ENCODE results near the gene ANKRD49.

DNA sequence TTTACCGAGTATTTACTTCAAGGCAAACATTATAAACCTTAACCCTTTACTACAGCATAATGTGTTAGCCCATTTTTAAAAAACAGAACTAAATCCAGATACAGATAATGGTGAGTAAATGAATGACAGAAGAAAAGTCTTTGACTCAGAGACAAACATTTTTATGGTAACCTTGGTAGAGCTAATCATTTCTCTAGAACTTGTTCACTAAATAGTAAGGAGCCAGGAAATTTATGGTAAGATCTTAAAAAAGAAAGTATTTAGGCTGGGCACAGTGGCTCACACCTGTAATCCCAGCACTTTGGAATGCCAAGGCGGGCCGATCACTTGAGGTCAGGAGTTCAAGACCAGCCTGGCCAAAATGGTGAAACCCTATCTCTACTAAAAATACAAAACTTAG, 38.4 kb downstream of the ANKRD49 start:
- TF ChIP-seq, protein P1, sequence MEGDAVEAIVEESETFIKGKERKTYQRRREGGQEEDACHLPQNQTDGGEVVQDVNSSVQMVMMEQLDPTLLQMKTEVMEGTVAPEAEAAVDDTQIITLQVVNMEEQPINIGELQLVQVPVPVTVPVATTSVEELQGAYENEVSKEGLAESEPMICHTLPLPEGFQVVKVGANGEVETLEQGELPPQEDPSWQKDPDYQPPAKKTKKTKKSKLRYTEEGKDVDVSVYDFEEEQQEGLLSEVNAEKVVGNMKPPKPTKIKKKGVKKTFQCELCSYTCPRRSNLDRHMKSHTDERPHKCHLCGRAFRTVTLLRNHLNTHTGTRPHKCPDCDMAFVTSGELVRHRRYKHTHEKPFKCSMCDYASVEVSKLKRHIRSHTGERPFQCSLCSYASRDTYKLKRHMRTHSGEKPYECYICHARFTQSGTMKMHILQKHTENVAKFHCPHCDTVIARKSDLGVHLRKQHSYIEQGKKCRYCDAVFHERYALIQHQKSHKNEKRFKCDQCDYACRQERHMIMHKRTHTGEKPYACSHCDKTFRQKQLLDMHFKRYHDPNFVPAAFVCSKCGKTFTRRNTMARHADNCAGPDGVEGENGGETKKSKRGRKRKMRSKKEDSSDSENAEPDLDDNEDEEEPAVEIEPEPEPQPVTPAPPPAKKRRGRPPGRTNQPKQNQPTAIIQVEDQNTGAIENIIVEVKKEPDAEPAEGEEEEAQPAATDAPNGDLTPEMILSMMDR (IDR thresholded peaks at IDR 0.05; ENCODE audit: low read depth, low read length), result no peak
- no peak for TF ChIP-seq POLR2A (IDR thresholded peaks at IDR 0.05; ENCODE audit: extremely low read depth, insufficient read length)
- no peak for TF ChIP-seq MAX (IDR thresholded peaks at IDR 0.05; ENCODE audit: low read depth, low read length)
- TF ChIP-seq MYC (IDR thresholded peaks at IDR 0.05; ENCODE audit: low read depth, low read length), result no peak
